ENCODE results near the gene UTF1.

The UTF1 gene

GRCh38 chr10:133186416-133187090, 43.5 kb upstream of the UTF1 start:
- Histone ChIP-seq H3K36me3 (ENCODE audit: low read depth) (no peaks in the 10 kb centered on the region), H3K27me3 (ENCODE audit: insufficient read depth, poor library complexity, severe bottlenecking) (peaks cover 3% of the 10 kb centered on the region), H3K4me3 (ENCODE audit: severe bottlenecking) (no peak overlapping the region), H3K4me1 (ENCODE audit: insufficient read depth, poor library complexity, severe bottlenecking) (no peaks in the 10 kb centered on the region), H3K27ac (ENCODE audit: poor library complexity, severe bottlenecking) (no peak overlapping the region), H3K9me3 (ENCODE audit: severe bottlenecking) (no peaks in the 10 kb centered on the region)
- TF ChIP-seq, protein P1, sequence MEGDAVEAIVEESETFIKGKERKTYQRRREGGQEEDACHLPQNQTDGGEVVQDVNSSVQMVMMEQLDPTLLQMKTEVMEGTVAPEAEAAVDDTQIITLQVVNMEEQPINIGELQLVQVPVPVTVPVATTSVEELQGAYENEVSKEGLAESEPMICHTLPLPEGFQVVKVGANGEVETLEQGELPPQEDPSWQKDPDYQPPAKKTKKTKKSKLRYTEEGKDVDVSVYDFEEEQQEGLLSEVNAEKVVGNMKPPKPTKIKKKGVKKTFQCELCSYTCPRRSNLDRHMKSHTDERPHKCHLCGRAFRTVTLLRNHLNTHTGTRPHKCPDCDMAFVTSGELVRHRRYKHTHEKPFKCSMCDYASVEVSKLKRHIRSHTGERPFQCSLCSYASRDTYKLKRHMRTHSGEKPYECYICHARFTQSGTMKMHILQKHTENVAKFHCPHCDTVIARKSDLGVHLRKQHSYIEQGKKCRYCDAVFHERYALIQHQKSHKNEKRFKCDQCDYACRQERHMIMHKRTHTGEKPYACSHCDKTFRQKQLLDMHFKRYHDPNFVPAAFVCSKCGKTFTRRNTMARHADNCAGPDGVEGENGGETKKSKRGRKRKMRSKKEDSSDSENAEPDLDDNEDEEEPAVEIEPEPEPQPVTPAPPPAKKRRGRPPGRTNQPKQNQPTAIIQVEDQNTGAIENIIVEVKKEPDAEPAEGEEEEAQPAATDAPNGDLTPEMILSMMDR (IDR thresholded peaks at IDR 0.05; ENCODE audit: poor library complexity, severe bottlenecking): no peak
- ATAC-seq (ENCODE audit: low read depth) (no peak), DNase-seq (ENCODE audit: low spot score) (no peak)

- Histone ChIP-seq H3K27ac (ENCODE audit: poor library complexity, severe bottlenecking) (no peak overlapping the region), H3K4me3 (ENCODE audit: severe bottlenecking) (no peak overlapping the region), H3K36me3 (ENCODE audit: low read depth) (no peaks in the 10 kb centered on the region), H3K9me3 (ENCODE audit: severe bottlenecking) (no peaks in the 10 kb centered on the region), H3K4me1 (ENCODE audit: insufficient read depth, poor library complexity, severe bottlenecking) (no peaks in the 10 kb centered on the region), H3K27me3 (ENCODE audit: insufficient read depth, poor library complexity, severe bottlenecking) (peaks cover 3% of the 10 kb centered on the region)
- ATAC-seq (ENCODE audit: low read depth) (no peak), DNase-seq (ENCODE audit: low spot score) (no peak)
- TF ChIP-seq, protein P1 (IDR thresholded peaks at IDR 0.05; ENCODE audit: poor library complexity, severe bottlenecking): no peak
Measured at GRCh38 chr10:133187091-133187905, 42.7 kb upstream of the UTF1 start.

- Histone ChIP-seq H3K9me3 (ENCODE audit: severe bottlenecking) (no peaks in the 10 kb centered on the region), H3K27ac (ENCODE audit: poor library complexity, severe bottlenecking) (no peak overlapping the region)
Measured at GRCh38 chr10:133187906-133188681, 41.9 kb upstream of the UTF1 start.

DNA sequence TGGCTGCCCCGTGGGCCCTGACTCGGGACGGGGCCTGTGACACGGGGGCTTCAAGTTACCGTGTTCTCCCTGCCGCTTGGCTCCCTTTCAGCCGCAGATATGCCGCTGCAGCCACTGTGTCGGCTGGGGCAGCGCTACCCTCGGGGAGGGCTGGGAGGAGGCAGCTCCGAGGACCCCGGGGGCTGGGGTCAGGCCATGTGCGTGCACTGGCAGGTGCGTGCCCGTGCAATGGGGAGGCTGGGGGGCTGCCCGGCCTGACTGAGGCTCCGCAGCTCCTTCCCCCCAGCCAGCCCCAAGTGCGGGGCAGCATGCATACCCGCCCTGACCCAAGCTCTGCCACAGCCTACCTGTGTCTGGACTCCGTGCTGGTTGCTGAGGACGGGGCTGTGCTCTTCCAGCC, 40.8 kb upstream of the UTF1 start:
- no peaks in the 10 kb centered on the region for H3K9me3 ChIP-seq (ENCODE audit: severe bottlenecking)
- H3K27ac ChIP-seq (ENCODE audit: poor library complexity, severe bottlenecking): no peak overlapping the region
- H3K36me3 ChIP-seq (ENCODE audit: low read depth): no peaks in the 10 kb centered on the region
- H3K27me3 ChIP-seq (ENCODE audit: insufficient read depth, poor library complexity, severe bottlenecking): peaks cover 8% of the 10 kb centered on the region
- TF ChIP-seq, protein P1 (IDR thresholded peaks at IDR 0.05; ENCODE audit: poor library complexity, severe bottlenecking): no peak
- DNase-seq (ENCODE audit: low spot score): no peak
- no peak overlapping the region for H3K4me3 ChIP-seq (ENCODE audit: severe bottlenecking)
- ATAC-seq (ENCODE audit: low read depth): no peak
- H3K4me1 ChIP-seq (ENCODE audit: insufficient read depth, poor library complexity, severe bottlenecking): no peaks in the 10 kb centered on the region

More at GRCh38 chr10:133187906-133188681, 41.9 kb upstream of the UTF1 start:
- no peaks in the 10 kb centered on the region for H3K36me3 ChIP-seq (ENCODE audit: low read depth)
- no peak overlapping the region for H3K4me3 ChIP-seq (ENCODE audit: severe bottlenecking)
- TF ChIP-seq, protein P1 (IDR thresholded peaks at IDR 0.05; ENCODE audit: poor library complexity, severe bottlenecking): no peak
- no peak for DNase-seq (ENCODE audit: low spot score)
- H3K4me1 ChIP-seq (ENCODE audit: insufficient read depth, poor library complexity, severe bottlenecking): no peaks in the 10 kb centered on the region
- no peak for ATAC-seq (ENCODE audit: low read depth)
- H3K27me3 ChIP-seq (ENCODE audit: insufficient read depth, poor library complexity, severe bottlenecking): peaks cover 3% of the 10 kb centered on the region

Data from RWPE2 (cell line).